SK-N-SH (cell line): ENCODE results near the gene BBS9. TPM values are rescaled to one million over a fixed set of nuclear protein-coding genes. Genes with fewer than 3 reads are reported as not detected.

Experiments
- CTCF ChIP-seq: fragments of 200-600 bp; sonication (generic); IDR thresholded peaks from 2 replicates; pipeline ENCODE4 v1.6.1; 2017; ENCODE audit warnings: antibody characterized with exemption, mild to moderate bottlenecking, moderate library complexity
- EZH2phosphoT487 ChIP-seq: fragments of 200-600 bp; sonication (generic); IDR thresholded peaks from 2 replicates; pipeline ENCODE4 v1.6.1; 2017; ENCODE audit warnings: low read depth, mixed run types, mild to moderate bottlenecking, antibody characterized with exemption, moderate library complexity, borderline replicate concordance
- FOXJ3 ChIP-seq: sonication (generic); formaldehyde crosslinking; IDR thresholded peaks from 2 replicates; pipeline ENCODE4 v1.5.1; 2020; ENCODE audit warnings: mild to moderate bottlenecking, missing genetic modification reagents
- FOXM1 ChIP-seq: IDR thresholded peaks from 2 replicates; pipeline ENCODE4 v1.4.0; 2012; ENCODE audit warnings: low read depth, mild to moderate bottlenecking
- GATA2 ChIP-seq: sonication (generic); formaldehyde crosslinking; IDR thresholded peaks from 2 replicates; pipeline ENCODE4 v1.5.0; 2020; ENCODE audit warnings: mild to moderate bottlenecking, missing genetic modification reagents
- MEF2A ChIP-seq: IDR thresholded peaks from 2 replicates; pipeline ENCODE4 v1.4.0; 2012; ENCODE audit warnings: low read depth, borderline replicate concordance
- MXI1 ChIP-seq: IDR thresholded peaks from 2 replicates; pipeline ENCODE4 v1.6.1; 2012; ENCODE audit warnings: mild to moderate bottlenecking, low read depth, low read length, improper control_type of control experiment
- NRF1 ChIP-seq: IDR thresholded peaks from 2 replicates; pipeline ENCODE4 v1.6.1; 2012; ENCODE audit warnings: low read depth, mild to moderate bottlenecking, low read length
- PBX3 ChIP-seq: IDR thresholded peaks from 2 replicates; pipeline ENCODE4; 2012
- POLR2AphosphoS5 ChIP-seq: IDR thresholded peaks from 2 replicates; pipeline ENCODE4 v1.6.1; 2012; ENCODE audit warnings: low read depth, low read length
- RAD21 ChIP-seq: IDR thresholded peaks from 2 replicates; pipeline ENCODE4 v1.6.1; 2012; ENCODE audit warnings: mild to moderate bottlenecking, low read length
- REST ChIP-seq: IDR thresholded peaks from 2 replicates; pipeline ENCODE4 v1.6.1; 2012; ENCODE audit warnings: mild to moderate bottlenecking, low read depth, low read length, moderate library complexity
- RXRA ChIP-seq: IDR thresholded peaks from 2 replicates; pipeline ENCODE4 v1.4.0; 2012; ENCODE audit warnings: low read depth, mild to moderate bottlenecking, borderline replicate concordance
- SMC3 ChIP-seq: IDR thresholded peaks from 2 replicates; pipeline ENCODE4 v1.6.1; 2012; ENCODE audit warnings: low read depth, low read length, improper control_type of control experiment
- TCF12 ChIP-seq: IDR thresholded peaks from 2 replicates; pipeline ENCODE4 v1.4.0; 2012
- YY1 ChIP-seq: IDR thresholded peaks from 2 replicates; pipeline ENCODE4 v1.4.0; 2012; ENCODE audit warnings: low read depth, mild to moderate bottlenecking
- ZBTB33 ChIP-seq: IDR thresholded peaks from 2 replicates; pipeline ENCODE4 v1.4.0; 2012; ENCODE audit warnings: low read depth, borderline replicate concordance
- polyA plus RNA-seq, 3 experiments: library from polyadenylated mRNA; depleted of rRNA; stranded (reverse); fragments of >200 nt; gene quantifications; 2 replicates each; pipeline ENCODE4 v1.2.3, GENCODE V29; 2012

BBS9 gene
- polyA plus RNA-seq, 1 of the 3 experiments (the other 2 are of a cell fraction), result 7.5 TPM

DNA sequence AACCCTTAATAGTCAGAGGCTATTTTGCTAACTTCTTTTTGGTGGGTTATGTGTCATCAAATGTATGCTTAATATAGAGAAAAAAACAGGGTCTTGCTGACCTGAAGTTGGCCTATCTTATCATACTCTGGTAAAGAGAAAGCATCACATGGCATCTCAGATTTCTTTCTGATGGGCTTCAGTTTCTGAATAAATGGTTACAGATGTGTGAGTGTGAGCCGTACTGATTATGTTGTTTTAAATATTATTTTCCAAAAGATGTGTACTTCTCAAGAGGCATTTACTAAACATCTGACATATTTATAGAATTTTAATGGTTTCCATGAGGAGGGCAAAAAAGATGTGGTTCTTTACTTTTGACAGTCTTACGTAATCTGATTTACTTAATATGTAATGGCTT is 28.4 kb downstream of the BBS9 start (continued):
- 0 out of 2 replicates have a peak, but pooled peaks have one; percentile 34 for TF ChIP-seq RXRA
- no peak; the same call in 1 of the 2 replicates for TF ChIP-seq GATA2
- TF ChIP-seq MEF2A, result no peak
- TF ChIP-seq FOXM1, result no peak
- no peak for TF ChIP-seq POLR2AphosphoS5
- no peak for TF ChIP-seq MXI1
- no peak for TF ChIP-seq PBX3
- no peak for TF ChIP-seq CTCF
- TF ChIP-seq EZH2phosphoT487, result no peak
- no peak for TF ChIP-seq REST
- TF ChIP-seq SMC3, result no peak
- TF ChIP-seq NRF1, result no peak
- no peak for TF ChIP-seq ZBTB33
- TF ChIP-seq TCF12, result peak; percentile 77
- TF ChIP-seq YY1, result no peak
- no peak for TF ChIP-seq RAD21
- no peak for TF ChIP-seq FOXJ3 (CRISPR knock-in tag)
- TF ChIP-seq, all 33 proteins: peak for 5
